GM18502 (cell line): Measurements from ENCODE around the gene PXYLP1.
A peak's percentile ranks its signal among the peaks of the same experiment; 100 is the strongest.
"Not testable (repeated sequence)": the region's sequence is repeated elsewhere in the genome, so short reads cannot be mapped to it uniquely, and the experiment has no call there.

ENCODE experiments used
- ATAC-seq: cut with Tn5 transposase; IDR thresholded peaks from one replicate; pipeline ENCODE4 v1.9.1; 2021; ENCODE audit warnings: mild to moderate bottlenecking; ENCODE audit not compliant: unreplicated experiment, poor library complexity

The PXYLP1 gene

DNA sequence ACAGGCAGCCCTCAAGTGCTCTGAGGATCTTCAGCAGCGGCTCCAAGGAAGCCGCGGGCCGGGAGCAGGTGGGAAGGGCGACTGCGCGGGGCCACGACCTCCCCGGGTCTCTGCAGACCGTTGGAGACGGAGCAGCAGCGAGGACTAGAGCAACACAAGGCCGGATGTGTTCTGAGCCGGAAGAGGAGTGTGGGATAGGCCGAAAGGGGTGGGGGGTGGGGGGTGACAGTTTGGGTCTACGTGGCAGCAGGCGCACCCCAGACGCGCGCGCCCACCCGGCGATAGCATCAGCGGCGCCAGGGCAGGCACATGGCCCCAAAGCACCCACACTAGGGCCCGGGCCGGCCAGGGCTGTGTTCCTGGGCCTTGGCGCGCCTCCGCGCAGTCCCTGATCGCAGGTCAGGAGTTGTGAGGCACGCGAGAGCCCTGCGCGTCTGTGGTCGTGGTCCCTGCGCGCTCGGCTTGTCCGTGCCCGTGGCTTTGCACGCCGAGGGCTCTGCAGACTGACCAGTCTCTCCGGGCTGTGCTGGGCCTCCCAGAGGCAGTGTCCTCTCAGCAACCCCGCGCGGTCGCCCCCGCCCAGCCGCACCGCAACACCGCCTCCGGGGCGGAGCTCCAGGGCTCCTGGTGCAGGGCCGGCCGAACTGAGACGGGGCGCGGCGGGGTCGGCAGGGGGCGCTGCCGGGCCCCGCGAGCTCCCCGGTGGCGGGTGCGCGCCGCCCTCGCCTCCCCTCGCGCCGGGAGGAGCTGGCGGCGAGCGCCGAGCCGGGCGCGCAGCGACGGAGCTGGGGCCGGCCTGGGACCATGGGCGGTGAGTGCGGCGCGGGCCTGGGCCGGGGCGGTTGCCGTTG, at the start of gene PXYLP1:
Gene PXYLP1 (plus strand): TSS at position 725 of the 851 bp plus-strand sequence. CDS start 28,351 bp downstream, outside the sequence.
- peak; percentile 94 for ATAC-seq

DNA sequence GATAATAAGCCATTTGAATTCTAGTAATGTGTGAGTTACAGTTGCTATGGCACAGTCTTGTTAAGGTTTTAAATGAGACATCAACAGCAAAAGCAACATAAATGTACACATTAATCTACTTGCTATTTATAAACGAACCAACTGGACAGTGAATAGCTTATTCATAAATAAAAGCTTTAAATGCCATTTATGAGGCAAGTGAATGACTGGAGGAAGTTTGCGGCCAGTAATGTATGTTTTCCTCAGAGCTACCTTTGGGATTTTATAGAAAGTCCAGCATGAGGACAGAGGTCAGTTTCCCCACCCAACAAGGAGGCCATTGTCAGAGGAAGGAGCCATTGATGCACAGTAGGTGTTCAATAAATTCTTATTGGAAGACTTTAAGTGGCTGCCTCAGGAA, 48.0 kb upstream of the PXYLP1 start:
- ATAC-seq: no peak

DNA sequence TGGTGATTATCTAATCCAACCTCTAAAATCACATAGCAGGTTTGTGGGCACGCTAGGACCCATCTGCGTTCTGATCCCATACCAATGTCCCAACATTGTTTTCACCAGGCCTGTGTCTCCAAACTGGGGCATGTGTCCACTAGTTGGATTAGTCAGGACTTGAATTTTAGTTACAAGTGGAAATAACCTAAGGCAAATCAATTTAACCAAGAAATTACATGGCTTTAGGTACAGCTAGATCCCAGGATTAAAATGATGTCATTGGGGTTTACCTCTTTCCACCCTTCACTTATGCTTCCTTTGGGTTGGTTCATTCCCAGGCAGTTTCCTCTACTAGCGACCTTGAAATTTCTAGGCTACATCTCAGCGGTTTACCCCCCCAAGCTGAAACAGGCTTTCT, 47.2 kb upstream of the PXYLP1 start:
- ATAC-seq: no peak

- no peak for ATAC-seq
Observed at GRCh38 chr3:141191097-141191749, 40.4 kb upstream of the PXYLP1 start.

DNA sequence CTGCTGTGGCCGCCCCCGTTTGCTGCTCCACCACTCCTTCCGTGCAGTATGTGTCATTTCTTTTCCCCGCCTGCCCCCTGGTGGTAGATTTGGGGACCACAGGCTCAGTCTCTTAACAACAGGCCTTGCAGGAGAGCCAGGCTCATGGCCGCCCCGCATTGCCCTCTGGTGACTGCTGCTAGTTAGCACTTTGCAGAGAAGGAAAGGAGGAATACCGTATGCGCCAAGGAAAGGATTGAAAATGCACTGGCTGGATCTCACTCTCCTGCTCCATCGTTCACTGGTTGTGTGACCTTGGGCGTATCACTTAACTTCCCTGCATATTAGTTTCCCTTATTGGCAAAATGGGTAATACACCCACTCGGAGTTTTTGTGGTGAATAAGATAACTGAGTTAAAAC, 39.3 kb upstream of the PXYLP1 start:
- peak; percentile 100 for ATAC-seq

DNA sequence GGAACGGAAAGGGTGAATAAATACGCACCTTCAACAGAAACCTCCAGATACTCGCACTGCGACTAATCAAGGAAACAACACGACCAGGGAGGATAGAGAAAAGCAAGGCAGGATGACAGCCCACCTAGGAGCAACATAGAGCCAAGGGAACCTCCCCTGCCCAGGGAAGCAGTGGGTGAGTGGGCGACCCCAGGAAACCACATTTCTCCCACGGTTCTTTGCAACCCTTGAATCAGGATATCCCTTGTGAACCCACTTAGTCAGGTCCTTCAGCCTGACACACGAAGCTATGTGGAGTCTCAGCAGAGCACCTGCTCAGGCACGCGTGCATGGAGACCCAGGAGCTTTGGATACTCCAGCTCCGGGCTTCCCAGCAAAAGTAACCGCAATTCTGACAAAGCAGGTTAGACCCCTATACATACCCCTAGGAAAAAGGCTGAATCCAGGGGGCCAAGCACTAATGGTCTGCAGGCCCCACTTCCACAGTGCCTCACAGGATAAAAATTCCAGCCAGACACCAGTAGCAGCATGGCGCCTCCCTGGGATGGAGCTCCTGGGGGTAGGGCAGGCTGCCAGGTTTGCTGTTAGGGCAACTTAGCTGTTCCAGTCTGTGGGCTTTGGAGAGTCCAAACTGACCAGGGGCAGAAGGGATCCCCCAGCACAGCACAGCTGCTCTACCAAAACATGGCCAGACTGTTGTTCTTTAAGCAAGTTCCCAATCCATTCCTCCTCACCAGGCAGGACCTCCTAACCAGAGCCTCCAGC, 38.4 kb upstream of the PXYLP1 start:
- ATAC-seq: no peak

- ATAC-seq: no peak
Observed at GRCh38 chr3:141201122-141201521, 30.5 kb upstream of the PXYLP1 start.

- ATAC-seq: no peak
Observed at GRCh38 chr3:141202682-141203081, 28.9 kb upstream of the PXYLP1 start.

DNA sequence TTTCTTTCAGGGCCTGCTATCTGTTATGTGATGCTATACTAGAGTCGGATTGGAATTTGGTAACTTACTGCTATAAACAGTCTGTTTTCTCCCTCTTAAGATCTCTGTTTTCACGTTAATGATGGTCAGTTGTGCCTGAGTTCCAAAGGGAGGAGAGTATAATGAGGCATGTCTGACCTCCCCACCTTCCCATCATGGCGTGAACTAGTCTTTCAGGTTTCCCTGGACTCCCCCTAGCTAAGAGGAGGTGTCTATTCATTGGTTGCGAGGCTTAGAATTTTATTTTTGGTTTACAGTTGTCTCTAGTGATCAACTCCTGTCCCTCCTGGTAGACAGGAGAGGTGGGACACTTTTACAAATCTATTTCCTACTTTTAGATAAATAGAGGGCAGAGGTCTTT, 27.8 kb upstream of the PXYLP1 start:
- ATAC-seq: no peak

DNA sequence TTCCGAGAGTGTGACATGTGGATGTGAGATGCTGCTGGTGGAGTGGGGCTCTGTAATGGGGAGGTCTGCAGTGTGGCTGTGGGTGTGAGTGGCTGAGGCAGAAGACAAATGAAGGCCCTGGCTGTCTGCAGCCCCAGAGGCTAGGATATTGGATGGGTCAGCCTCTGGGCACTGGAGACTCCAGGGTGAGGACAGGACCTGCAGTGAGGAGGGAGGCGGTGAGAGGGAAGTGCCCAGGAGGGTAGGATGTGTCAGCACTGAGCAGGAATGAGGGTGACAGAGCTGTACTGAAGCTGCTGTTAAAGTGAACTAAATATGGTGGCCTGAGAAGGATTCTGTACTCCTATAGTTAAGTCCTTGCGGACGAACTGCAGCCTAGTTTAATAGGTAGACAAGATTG, 27.3 kb upstream of the PXYLP1 start:
- no peak for ATAC-seq

DNA sequence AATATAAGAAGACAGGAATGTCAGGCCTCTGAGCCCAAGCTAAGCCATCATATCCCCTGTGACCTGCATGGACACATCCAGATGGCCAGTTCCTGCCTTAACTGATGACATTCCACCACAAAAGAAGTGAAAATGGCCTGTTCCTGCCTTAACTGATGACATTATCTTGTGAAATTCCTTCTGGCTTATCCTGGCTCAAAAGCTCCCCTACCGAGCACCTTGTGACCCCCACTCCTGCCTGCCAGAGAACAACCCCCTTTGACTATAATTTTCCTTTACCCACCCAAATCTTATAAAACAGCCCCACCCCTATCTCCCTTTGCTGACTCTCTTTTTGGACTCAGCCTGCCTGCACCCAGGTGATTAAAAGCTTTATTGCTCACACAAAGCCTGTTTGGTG, 20.3 kb upstream of the PXYLP1 start:
- not testable (repeated sequence) for ATAC-seq

DNA sequence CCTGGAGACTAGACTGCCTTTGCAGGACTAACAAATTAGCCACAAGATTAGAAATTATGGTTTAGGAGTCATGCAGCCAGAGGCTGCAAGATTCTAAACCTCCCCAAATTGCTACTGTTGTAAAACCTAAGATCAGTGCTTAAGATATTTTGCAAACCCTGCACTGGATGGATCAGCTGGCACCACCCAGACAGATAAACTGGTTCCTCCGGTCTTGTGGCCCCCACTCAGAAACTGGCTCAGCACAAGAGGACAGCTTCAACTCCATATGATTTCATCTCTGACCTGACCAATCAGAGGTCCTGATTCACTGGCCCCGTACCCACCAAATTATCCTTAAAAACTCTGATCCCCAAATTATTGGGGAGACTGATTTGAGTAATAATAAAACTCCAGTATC, 19.5 kb upstream of the PXYLP1 start:
- no peak for ATAC-seq

DNA sequence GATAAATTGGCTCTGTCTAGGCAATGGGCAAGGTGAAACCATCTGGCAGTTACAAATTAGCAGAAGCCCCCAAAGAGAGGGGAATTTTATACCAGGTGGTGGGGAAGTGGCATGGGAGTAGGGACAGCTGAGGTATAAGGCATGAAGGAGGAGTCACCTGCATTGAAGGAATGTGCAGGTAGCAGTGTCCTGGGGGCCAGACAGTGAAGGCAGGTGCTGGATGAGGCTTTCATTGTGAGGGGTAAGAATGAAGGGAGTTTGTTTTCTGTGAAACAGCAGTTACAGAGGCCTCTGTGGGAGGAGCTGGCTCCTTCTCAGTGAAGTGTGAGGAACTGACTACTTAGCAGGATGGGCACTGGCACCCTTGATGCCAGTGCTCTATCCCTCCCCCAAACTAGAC, 19.1 kb upstream of the PXYLP1 start:
- no peak for ATAC-seq

- no peak for ATAC-seq
Observed at GRCh38 chr3:141216975-141217374, 14.7 kb upstream of the PXYLP1 start.

GRCh38 chr3:141217389-141217788, 14.2 kb upstream of the PXYLP1 start:
- no peak for ATAC-seq

- no peak for ATAC-seq
Observed at GRCh38 chr3:141218162-141218835, 13.3 kb upstream of the PXYLP1 start.

- ATAC-seq: no peak
Observed at GRCh38 chr3:141218926-141219325, 12.7 kb upstream of the PXYLP1 start.

DNA sequence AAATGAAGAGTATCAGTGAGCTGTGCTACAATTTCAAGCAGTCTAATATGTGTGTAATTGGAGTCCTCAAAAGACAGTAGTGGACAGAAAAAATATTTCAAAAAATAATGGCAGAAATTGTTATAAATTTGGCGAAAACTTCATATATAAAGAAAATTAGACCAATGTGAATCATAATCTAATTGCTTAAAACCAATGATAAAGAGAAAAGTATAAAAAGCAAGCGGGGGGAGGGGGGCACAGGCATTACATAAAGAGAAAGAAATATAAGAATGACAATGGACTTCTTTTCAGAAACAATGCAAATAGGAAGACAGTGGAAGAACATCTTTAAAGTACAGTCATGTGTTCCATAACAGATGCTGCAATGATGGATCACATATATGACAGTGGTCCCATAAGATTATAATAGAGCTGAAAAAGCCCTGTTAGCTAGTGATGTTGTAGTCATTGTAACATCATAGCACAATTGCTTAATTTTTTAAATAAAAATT, 7.9 kb upstream of the PXYLP1 start:
- no peak for ATAC-seq

DNA sequence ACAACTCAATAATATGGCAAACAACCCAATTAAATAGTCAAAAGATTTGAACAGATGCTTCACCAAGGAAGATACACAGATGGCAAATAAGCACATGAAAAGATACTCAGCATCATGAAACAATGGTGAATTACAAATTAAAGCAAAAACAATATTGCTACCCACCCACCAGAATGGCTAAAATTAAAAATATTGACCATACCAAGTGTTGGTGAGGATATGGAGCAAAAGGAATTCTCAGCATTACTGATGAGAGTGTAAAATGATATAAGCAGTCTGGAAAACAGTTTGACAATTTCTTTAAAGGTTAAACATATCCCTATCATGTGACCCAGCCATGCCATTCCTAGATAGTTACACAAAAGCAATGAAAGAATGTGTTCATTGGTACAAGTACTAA, 5.7 kb upstream of the PXYLP1 start:
- ATAC-seq: no peak

DNA sequence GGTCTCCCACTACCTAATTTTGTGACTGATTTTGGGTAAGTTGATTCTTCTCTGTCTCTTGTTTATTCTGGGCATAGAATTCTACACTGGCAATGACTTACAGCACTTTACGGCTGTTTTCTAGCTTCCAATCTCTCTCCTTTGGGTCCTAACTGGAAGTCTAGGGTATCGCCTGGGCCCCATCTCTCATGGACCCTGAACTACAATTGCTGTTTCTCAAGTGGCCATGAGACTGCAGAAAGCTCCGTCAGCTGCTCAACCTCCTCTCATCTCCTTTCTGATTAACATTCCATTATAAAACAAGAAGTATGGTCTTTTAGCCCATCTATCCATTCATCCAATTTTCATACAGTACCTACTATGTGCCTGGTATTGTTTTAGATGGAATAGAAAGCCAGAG, 4.4 kb upstream of the PXYLP1 start:
- ATAC-seq: no peak
